Measurements from ENCODE around the gene PLEKHH1. TPM values are rescaled to one million over a fixed set of nuclear protein-coding genes. Genes with fewer than 3 reads are reported as not detected.
"Not testable (repeated sequence)": the region's sequence is repeated elsewhere in the genome, so short reads cannot be mapped to it uniquely, and the experiment has no call there.

Gene PLEKHH1
- total RNA-seq, 1 experiment from 2014 or later = 27.6 TPM

DNA sequence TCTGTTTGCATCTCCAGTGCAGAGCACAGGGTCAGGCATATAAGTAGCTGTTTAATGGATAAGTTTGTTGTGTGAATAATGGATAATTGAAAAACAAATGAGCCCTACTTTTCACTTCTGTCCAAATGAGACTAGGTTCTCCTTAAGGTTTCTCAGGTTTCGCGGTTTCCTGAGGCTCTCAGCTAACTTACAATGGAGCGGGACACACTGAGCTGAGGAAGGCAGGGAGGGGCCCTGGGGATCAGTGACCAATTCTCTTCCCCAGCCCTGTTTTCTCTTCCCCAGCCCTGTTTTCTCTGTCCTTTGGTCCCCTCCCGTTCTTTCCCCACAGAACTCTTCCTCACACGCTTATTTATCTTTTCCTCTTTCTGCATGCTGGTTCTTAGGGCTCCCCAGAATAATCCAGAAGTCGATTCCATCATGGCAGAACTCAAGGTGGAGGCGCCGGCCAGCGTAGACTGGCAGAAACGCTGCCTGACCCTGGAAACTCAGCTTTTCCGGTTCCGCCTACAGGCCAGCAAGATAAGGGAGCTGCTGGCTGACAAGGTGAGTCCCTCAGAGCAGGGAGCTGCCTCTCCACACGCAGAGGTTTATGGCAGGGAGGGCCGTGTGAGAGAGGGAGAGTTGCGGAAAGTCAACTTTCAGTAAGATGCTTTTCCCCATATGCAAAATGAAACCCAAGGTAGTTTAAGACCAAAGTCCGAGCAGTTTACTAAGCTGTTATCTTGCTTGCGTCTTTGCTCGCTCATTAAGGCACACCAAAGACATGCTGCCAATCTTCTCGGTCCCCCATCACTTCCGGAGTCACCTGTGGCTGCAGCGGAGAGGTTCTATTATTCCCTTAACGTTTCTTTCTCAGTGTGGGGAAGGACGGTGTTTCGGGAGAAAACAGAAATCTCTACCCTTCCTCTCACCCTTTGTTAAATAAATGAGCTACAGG, 8.6 kb downstream of the PLEKHH1 start:
- no peaks in the 10 kb centered on the region for H3K27me3 ChIP-seq (ENCODE audit: insufficient read depth, low read length)
- ChIA-PET CTCF (interaction anchor here (1.8 kb wide), 1 partner anchor 15 kb away, joined by 4 read pairs; no protein-coding TSS in a partner anchor), POLR2A (no interaction called here), RAD21 (ENCODE audit: low non-redundant PET in 1 of 2, low total read pairs in 2 of 2, uncharacterized antibody in 2 of 2, unreplicated experiment in 2 of 2) (no interaction called here)
- H4K20me1 ChIP-seq (ENCODE audit: insufficient read depth) = no peaks in the 10 kb centered on the region
- no peak overlapping the region for H3K9ac ChIP-seq (ENCODE audit: low read length)
- H3K9me2 ChIP-seq (ENCODE audit: insufficient read depth) = no peaks in the 10 kb centered on the region
- H3K36me3 ChIP-seq (ENCODE audit: control insufficient read depth in 1 of 2, insufficient read depth in 2 of 2, low read length in 2 of 2) = peaks cover 6 to 25% of the 10 kb centered on the region in 2 experiments; a peak in 2 of 4 replicates
- H3K4me3 ChIP-seq (replicated peaks in 1 of 2; ENCODE audit: low read depth in 1 of 2, low read length in 2 of 2) = no peak overlapping the region
- intact Hi-C loops (cut with micrococcal nuclease) = no loop called here
- no TSS peak for BruUV-seq (replicated peaks)
- no peak overlapping the region for H3K4me2 ChIP-seq (ENCODE audit: low read length)
- H3K27ac ChIP-seq (ENCODE audit: low read depth, low read length) = no peak overlapping the region
- ATAC-seq (no peak), DNase-seq (ENCODE audit: low read depth, low spot score) (no peak)
- no peaks in the 10 kb centered on the region for H3K79me2 ChIP-seq (ENCODE audit: insufficient read depth, low read length)
- TF ChIP-seq, protein P1, sequence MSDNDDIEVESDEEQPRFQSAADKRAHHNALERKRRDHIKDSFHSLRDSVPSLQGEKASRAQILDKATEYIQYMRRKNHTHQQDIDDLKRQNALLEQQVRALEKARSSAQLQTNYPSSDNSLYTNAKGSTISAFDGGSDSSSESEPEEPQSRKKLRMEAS (IDR thresholded peaks at IDR 0.05) = no peak
- H3K4me1 ChIP-seq (ENCODE audit: control insufficient read depth in 1 of 2, insufficient read depth in 2 of 2, low read length in 2 of 2) = no peaks in the 10 kb centered on the region
- H2AFZ ChIP-seq (ENCODE audit: low read depth, low read length, poor library complexity, severe bottlenecking) = no peak overlapping the region
- H3K9me3 ChIP-seq (ENCODE audit: control insufficient read depth in 1 of 2, insufficient read depth in 1 of 2, low read depth in 1 of 2, low read length in 2 of 2) = no peaks in the 10 kb centered on the region

DNA sequence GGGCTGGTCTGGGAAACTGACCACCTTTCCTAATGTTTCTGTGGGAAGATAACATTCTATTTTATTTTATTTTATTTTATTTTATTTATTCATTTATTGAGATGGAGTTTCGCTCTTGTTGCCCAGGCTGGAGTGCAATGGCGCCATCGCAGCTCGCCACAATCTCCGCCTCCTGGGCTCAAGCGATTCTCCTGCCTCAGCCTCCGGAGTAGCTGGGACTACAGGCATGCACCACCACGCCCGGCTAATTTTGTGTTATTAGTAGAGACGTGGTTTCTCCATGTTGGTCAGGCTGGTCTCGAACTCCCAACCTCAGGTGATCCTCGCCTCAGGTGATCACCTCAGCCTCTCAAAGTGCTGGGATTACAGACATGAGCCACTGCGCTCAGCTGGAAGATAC, 9.5 kb downstream of the PLEKHH1 start:
- H3K9me2 ChIP-seq (ENCODE audit: insufficient read depth); H3K9ac ChIP-seq (ENCODE audit: low read length); H3K79me2 ChIP-seq (ENCODE audit: insufficient read depth, low read length); H2AFZ ChIP-seq (ENCODE audit: low read depth, low read length, poor library complexity, severe bottlenecking); H3K4me1 ChIP-seq (ENCODE audit: control insufficient read depth in 1 of 2, insufficient read depth in 2 of 2, low read length in 2 of 2); H3K4me3 ChIP-seq (replicated peaks in 1 of 2; ENCODE audit: low read depth in 1 of 2, low read length in 2 of 2); intact Hi-C loops (cut with micrococcal nuclease); H3K27me3 ChIP-seq (ENCODE audit: insufficient read depth, low read length); H3K4me2 ChIP-seq (ENCODE audit: low read length); ATAC-seq; BruUV-seq (replicated peaks); RAD21 ChIA-PET (ENCODE audit: low non-redundant PET in 1 of 2, low total read pairs in 2 of 2, uncharacterized antibody in 2 of 2, unreplicated experiment in 2 of 2); DNase-seq (ENCODE audit: low read depth, low spot score); H3K9me3 ChIP-seq (ENCODE audit: control insufficient read depth in 1 of 2, insufficient read depth in 1 of 2, low read depth in 1 of 2, low read length in 2 of 2); H4K20me1 ChIP-seq (ENCODE audit: insufficient read depth); H3K27ac ChIP-seq (ENCODE audit: low read depth, low read length); POLR2A ChIA-PET: not testable (repeated sequence)
- peaks cover 6 to 25% of the 10 kb centered on the region in 2 experiments; a peak in 2 of 4 replicates for H3K36me3 ChIP-seq (ENCODE audit: control insufficient read depth in 1 of 2, insufficient read depth in 2 of 2, low read length in 2 of 2)
- CTCF ChIA-PET = interaction anchor here (1.7 kb wide), 1 partner anchor 16 kb away, joined by 9 read pairs; no protein-coding TSS in a partner anchor
